ENCODE measurements around the gene OPRM1. TPM values are rescaled to one million over a fixed set of nuclear protein-coding genes. Genes with fewer than 3 reads are reported as not detected.

OPRM1 gene
- total RNA-seq, 1 donor: not detected

DNA sequence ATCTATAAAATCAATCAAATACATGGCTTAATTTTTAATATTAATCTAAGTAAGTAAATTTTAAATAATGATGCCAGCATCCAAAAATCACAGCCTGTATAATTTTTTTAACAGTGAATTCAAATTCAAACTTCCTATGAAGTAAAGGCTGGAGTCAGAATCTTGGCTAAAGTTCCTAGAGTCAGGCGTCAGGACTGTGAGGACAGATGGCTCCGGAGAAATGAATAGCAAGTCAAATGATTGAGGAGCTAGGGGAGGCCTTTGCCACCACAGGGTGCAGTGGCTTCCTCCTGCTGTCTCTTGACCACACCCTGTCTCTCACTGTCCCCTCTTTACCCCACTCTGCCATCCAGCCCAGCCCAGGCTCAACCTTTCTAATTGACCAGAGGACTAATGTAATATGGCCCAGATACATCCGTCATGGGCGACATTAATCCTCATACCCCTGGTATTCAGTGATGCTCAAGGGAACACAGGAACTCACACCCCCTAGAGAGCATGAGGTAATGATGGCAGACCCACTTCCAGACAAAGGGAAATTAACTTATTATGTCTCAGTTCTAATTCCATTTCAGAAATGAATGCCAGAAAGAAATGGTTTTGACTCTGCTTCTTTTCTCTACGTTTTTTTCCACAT, 53.4 kb downstream of the OPRM1 start:
- Histone ChIP-seq H2AFZ (ENCODE audit: low read length) (no peak overlapping the region), H3K4me1 (ENCODE audit: insufficient read depth, low read length) (no peaks in the 10 kb centered on the region), H3K27me3 (ENCODE audit: insufficient read depth, low read length) (no peaks in the 10 kb centered on the region), H3K36me3 (ENCODE audit: insufficient read depth, low read length) (no peaks in the 10 kb centered on the region), H3K4me2 (ENCODE audit: insufficient read depth, low read length) (no peak overlapping the region), H3K27ac (ENCODE audit: low read depth, low read length) (no peak overlapping the region), H3K9me3 (ENCODE audit: low read depth, low read length) (no peaks in the 10 kb centered on the region), H3K4me3 (ENCODE audit: insufficient read depth, low read length) (no peak overlapping the region), H4K20me1 (ENCODE audit: insufficient read depth, low read length) (no peaks in the 10 kb centered on the region), H3K79me2 (ENCODE audit: insufficient read depth, low read length) (no peaks in the 10 kb centered on the region)
- no peak for TF ChIP-seq CTCF (IDR thresholded peaks at IDR 0.05; ENCODE audit: extremely low read depth, low read depth, low read length)
- no peak for DNase-seq (ENCODE audit: insufficient read length, low spot score, missing footprints)

- H4K20me1 ChIP-seq (ENCODE audit: insufficient read depth, low read length): no peaks in the 10 kb centered on the region
- no peaks in the 10 kb centered on the region for H3K9me3 ChIP-seq (ENCODE audit: low read depth, low read length)
- H3K27me3 ChIP-seq (ENCODE audit: insufficient read depth, low read length): no peaks in the 10 kb centered on the region
- no peak overlapping the region for H2AFZ ChIP-seq (ENCODE audit: low read length)
- no peak for TF ChIP-seq CTCF (IDR thresholded peaks at IDR 0.05; ENCODE audit: extremely low read depth, low read depth, low read length)
- DNase-seq (ENCODE audit: insufficient read length, low spot score, missing footprints): no peak
- no peaks in the 10 kb centered on the region for H3K36me3 ChIP-seq (ENCODE audit: insufficient read depth, low read length)
- H3K4me1 ChIP-seq (ENCODE audit: insufficient read depth, low read length): no peaks in the 10 kb centered on the region
- no peaks in the 10 kb centered on the region for H3K79me2 ChIP-seq (ENCODE audit: insufficient read depth, low read length)
- H3K4me2 ChIP-seq (ENCODE audit: insufficient read depth, low read length): no peak overlapping the region
- no peak overlapping the region for H3K4me3 ChIP-seq (ENCODE audit: insufficient read depth, low read length)
- H3K27ac ChIP-seq (ENCODE audit: low read depth, low read length): no peak overlapping the region
Observed at GRCh38 chr6:154093231-154094044, 54.4 kb downstream of the OPRM1 start.

DNA sequence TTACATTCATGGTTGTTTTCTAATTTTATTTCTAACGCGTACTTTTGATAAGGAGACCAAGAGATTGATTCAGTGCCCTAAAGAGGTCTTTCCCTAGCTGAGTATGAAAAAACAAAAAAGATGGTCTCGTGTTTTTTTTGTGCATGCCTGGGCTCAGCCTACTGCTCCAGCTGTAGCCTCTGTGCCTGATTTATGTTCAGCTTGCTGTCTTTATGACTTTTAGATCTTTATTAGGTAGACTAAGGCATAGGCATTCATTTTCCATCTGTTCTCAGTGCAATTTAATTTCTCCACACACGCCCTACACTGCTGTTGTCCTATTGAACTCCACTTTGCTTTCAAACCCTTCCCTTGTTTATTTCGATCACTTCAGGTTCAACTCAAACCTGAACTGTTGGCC, 56.5 kb downstream of the OPRM1 start:
- Histone ChIP-seq H4K20me1 (ENCODE audit: insufficient read depth, low read length) (no peaks in the 10 kb centered on the region), H3K36me3 (ENCODE audit: insufficient read depth, low read length) (no peaks in the 10 kb centered on the region), H3K79me2 (ENCODE audit: insufficient read depth, low read length) (no peaks in the 10 kb centered on the region), H3K4me3 (ENCODE audit: insufficient read depth, low read length) (no peak overlapping the region), H3K4me2 (ENCODE audit: insufficient read depth, low read length) (no peak overlapping the region), H3K4me1 (ENCODE audit: insufficient read depth, low read length) (no peaks in the 10 kb centered on the region), H3K27ac (ENCODE audit: low read depth, low read length) (no peak overlapping the region), H2AFZ (ENCODE audit: low read length) (no peak overlapping the region), H3K9me3 (ENCODE audit: low read depth, low read length) (no peaks in the 10 kb centered on the region), H3K27me3 (ENCODE audit: insufficient read depth, low read length) (no peaks in the 10 kb centered on the region)
- DNase-seq (ENCODE audit: insufficient read length, low spot score, missing footprints): no peak
- TF ChIP-seq CTCF (IDR thresholded peaks at IDR 0.05; ENCODE audit: extremely low read depth, low read depth, low read length): no peak

DNA sequence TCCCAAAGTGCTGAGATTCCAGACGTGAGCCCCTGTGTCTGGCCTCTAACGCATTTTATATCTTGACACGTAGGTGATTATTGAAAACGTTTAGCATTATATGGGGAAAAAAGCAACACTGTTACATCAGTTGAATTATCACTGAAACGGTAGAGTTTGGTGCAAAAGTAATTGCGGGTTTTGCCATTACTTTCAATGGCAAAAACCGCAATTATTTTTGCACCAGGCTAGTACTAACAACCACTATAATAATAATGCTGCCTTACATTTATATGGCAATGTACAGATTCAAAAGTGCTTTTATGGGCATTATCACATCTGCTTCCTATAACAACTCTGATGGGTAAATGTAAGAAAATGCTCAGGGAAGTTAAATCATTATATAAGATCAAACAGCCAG, 57.3 kb downstream of the OPRM1 start:
- H3K27ac ChIP-seq (ENCODE audit: low read depth, low read length): no peak overlapping the region
- DNase-seq (ENCODE audit: insufficient read length, low spot score, missing footprints): no peak
- H3K4me2 ChIP-seq (ENCODE audit: insufficient read depth, low read length): no peak overlapping the region
- no peak for TF ChIP-seq CTCF (IDR thresholded peaks at IDR 0.05; ENCODE audit: extremely low read depth, low read depth, low read length)
- no peaks in the 10 kb centered on the region for H3K4me1 ChIP-seq (ENCODE audit: insufficient read depth, low read length)
- no peaks in the 10 kb centered on the region for H3K36me3 ChIP-seq (ENCODE audit: insufficient read depth, low read length)
- H3K9me3 ChIP-seq (ENCODE audit: low read depth, low read length): no peaks in the 10 kb centered on the region
- H2AFZ ChIP-seq (ENCODE audit: low read length): no peak overlapping the region
- H3K27me3 ChIP-seq (ENCODE audit: insufficient read depth, low read length): no peaks in the 10 kb centered on the region
- H3K79me2 ChIP-seq (ENCODE audit: insufficient read depth, low read length): no peaks in the 10 kb centered on the region
- H3K4me3 ChIP-seq (ENCODE audit: insufficient read depth, low read length): no peak overlapping the region
- H4K20me1 ChIP-seq (ENCODE audit: insufficient read depth, low read length): no peaks in the 10 kb centered on the region

All from osteoblast (primary cell).